Measurements from ENCODE around the gene INSYN2A.

DNA sequence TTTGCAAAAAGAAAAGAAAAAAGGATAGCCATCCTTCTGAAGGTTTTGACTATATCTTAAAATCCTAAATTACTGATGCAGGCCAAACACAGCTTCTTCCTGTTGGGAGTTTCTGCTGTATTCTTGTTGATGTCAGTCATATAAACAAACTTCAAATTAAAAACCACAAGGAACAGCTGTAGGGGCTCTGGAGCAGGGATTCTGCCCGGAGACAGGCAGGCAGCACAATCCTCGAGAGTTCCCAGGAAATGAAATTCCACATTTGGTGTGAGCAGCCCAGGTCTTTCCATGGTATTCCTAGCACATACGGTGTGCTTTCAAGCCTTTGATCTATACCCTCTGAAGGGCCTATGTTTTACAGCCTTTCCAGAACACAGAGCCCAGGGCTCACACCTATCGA lies 43.2 kb downstream of the INSYN2A start:
- no peak for TF ChIP-seq CTCF (IDR thresholded peaks at IDR 0.05 in 8 of 11, conservative IDR thresholded peaks at IDR 0.05 in 3 of 11)
- no peak for TF ChIP-seq POLR2AphosphoS5 (IDR thresholded peaks at IDR 0.05)
